Small intestine (tissue), 7 donors: ENCODE measurements around the gene CDH13. TPM values are rescaled to one million over a fixed set of nuclear protein-coding genes. Genes with fewer than 3 reads are reported as not detected.

Experiments used
- DNase-seq, 2 donors: peaks; one replicate each; pipeline versions ENCODE4 v3.0.0 to v3.0.0-alpha.2; 2013
- FAIRE-seq: peaks from 2 replicates; lab custom pipeline; 2012; peaks lifted over from hg19 to GRCh38; lab: Jason Lieb, UNC
- H3K27ac ChIP-seq, 3 donors: one replicate each; pipeline ENCODE4 v1.5.1; 2013; ENCODE audit warnings: low read length in 2 of 3, mild to moderate bottlenecking in 2 of 3, control low read depth in 1 of 3, inconsistent platforms in 1 of 3, low read depth in 1 of 3, moderate library complexity in 1 of 3
- H3K27me3 ChIP-seq, 3 donors: one replicate each; pipeline ENCODE4 v1.6.1; 2013; ENCODE audit warnings: low read length in 3 of 3, inconsistent platforms in 1 of 3; ENCODE audit not compliant: control insufficient read depth in 3 of 3, insufficient read depth in 3 of 3
- H3K36me3 ChIP-seq, 3 donors: one replicate each; pipeline ENCODE4 v1.6.1; 2013; ENCODE audit warnings: low read length in 3 of 3, inconsistent platforms in 1 of 3, low read depth in 1 of 3, mild to moderate bottlenecking in 1 of 3, moderate library complexity in 1 of 3; ENCODE audit not compliant: control insufficient read depth in 3 of 3, insufficient read depth in 2 of 3
- H3K4me1 ChIP-seq, 3 donors: one replicate each; pipeline ENCODE4 v1.6.1; 2013; ENCODE audit warnings: low read length in 2 of 3, inconsistent platforms in 1 of 3, low read depth in 1 of 3, mild to moderate bottlenecking in 1 of 3, moderate library complexity in 1 of 3; ENCODE audit not compliant: control insufficient read depth in 3 of 3, insufficient read depth in 2 of 3
- H3K4me3 ChIP-seq, 3 donors: one replicate each; pipeline ENCODE4 v1.5.1; 2013; ENCODE audit warnings: low read length in 3 of 3, control low read depth in 1 of 3, inconsistent platforms in 1 of 3, low read depth in 1 of 3, mild to moderate bottlenecking in 1 of 3, moderate library complexity in 1 of 3
- H3K9me3 ChIP-seq, 2 donors: one replicate each; pipeline ENCODE4 v1.6.1; 2013; ENCODE audit warnings: low read depth in 1 of 2, low read length in 1 of 2; ENCODE audit not compliant: control insufficient read depth in 2 of 2, insufficient read depth in 1 of 2
- WGBS, 3 donors: extraction: QIAGEN DNeasy Blood & Tissue Kit; methylation state at CpG; one replicate each; pipeline ENCODE4 v1.1.7; 2013; 5-methylcytosine and 5-hydroxymethylcytosine counted together
- polyA plus RNA-seq, 4 donors: library from polyadenylated mRNA; stranded (reverse) in 3 of 4; unstranded in 1 of 4; fragments of 200-250 nt in 3 of 4; fragments of 120-200 nt in 1 of 4; gene quantifications; one replicate each; pipeline versions ENCODE4 v1.2.1 to v1.2.3, GENCODE V29; 2013
- donor health status: healthy with polysubstance abuse.
- donor health status: control.
- donor health status: control.
- donor health status: Bipolar disorder and iron deficiency.
- donor health status: healthy.

CDH13 gene
- polyA plus RNA-seq, 4 donors: 0.27 to 15.0 (median 2.9) TPM; not detected in 1

- Histone ChIP-seq H3K4me3 (no peak overlapping the region), H3K27ac (no peak overlapping the region), H3K36me3 (no peaks in the 10 kb centered on the region), H3K27me3 (peaks cover 0 to 2% (median 0%) of the 10 kb centered on the region in 3 donors), H3K4me1 (no peaks in the 10 kb centered on the region), H3K9me3 (peaks cover 0 to 3% of the 10 kb centered on the region in 2 donors)
- no peak for FAIRE-seq
- no peak for DNase-seq
- WGBS, 3 donors: 78 to 87% (median 78%) methylated on average over 4 of the region's 4 CpGs
Measured at GRCh38 chr16:83660282-83660681, 1033.5 kb downstream of the CDH13 start.

- FAIRE-seq (no peak), DNase-seq (no peak)
- Histone ChIP-seq H3K4me1 (no peaks in the 10 kb centered on the region), H3K4me3 (no peak overlapping the region), H3K9me3 (peaks cover 0 to 3% of the 10 kb centered on the region in 2 donors), H3K27me3 (peaks cover 0 to 2% (median 0%) of the 10 kb centered on the region in 3 donors), H3K27ac (no peak overlapping the region), H3K36me3 (no peaks in the 10 kb centered on the region)
Measured at GRCh38 chr16:83661656-83662055, 1034.9 kb downstream of the CDH13 start.

GRCh38 chr16:83666449-83666848 is 1039.7 kb downstream of the CDH13 start:
- Histone ChIP-seq H3K27ac (no peak overlapping the region), H3K4me1 (peaks cover 0 to 6% (median 4%) of the 10 kb centered on the region in 3 donors), H3K4me3 (no peak overlapping the region), H3K9me3 (peaks cover 0 to 6% of the 10 kb centered on the region in 2 donors), H3K36me3 (no peaks in the 10 kb centered on the region), H3K27me3 (peaks cover 0 to 2% (median 0%) of the 10 kb centered on the region in 3 donors)
- FAIRE-seq: no peak
- WGBS, 3 donors: 14 to 63% (median 27%) methylated on average over 2 of the region's 2 CpGs
- DNase-seq: peak in 1 of 2 donors; percentile 95

- Histone ChIP-seq H3K27me3 (no peaks in the 10 kb centered on the region), H3K36me3 (no peaks in the 10 kb centered on the region), H3K4me3 (no peak overlapping the region), H3K27ac (no peak overlapping the region), H3K4me1 (peaks cover 0 to 6% (median 4%) of the 10 kb centered on the region in 3 donors), H3K9me3 (peaks cover 0 to 3% of the 10 kb centered on the region in 2 donors)
- DNase-seq (peak in 1 of 2 donors; percentile 85), FAIRE-seq (peak; percentile 5)
- 17 to 62% (median 44%) methylated on average over 5 of the region's 5 CpGs for WGBS, 3 donors
Measured at GRCh38 chr16:83669456-83669855, 1042.7 kb downstream of the CDH13 start.

GRCh38 chr16:83674931-83675535 is 1048.3 kb downstream of the CDH13 start:
- WGBS, 3 donors: 27 to 71% (median 46%) methylated on average over 5 of the region's 5 CpGs
- Histone ChIP-seq H3K4me3 (no peak overlapping the region), H3K4me1 (no peaks in the 10 kb centered on the region), H3K9me3 (peaks cover 0 to 3% of the 10 kb centered on the region in 2 donors), H3K27me3 (no peaks in the 10 kb centered on the region), H3K36me3 (no peaks in the 10 kb centered on the region), H3K27ac (no peak overlapping the region)
- no peak for DNase-seq
- no peak for FAIRE-seq

- DNase-seq: no peak
- Histone ChIP-seq H3K27ac (no peak overlapping the region), H3K36me3 (no peaks in the 10 kb centered on the region), H3K27me3 (no peaks in the 10 kb centered on the region), H3K4me3 (no peak overlapping the region), H3K9me3 (no peaks in the 10 kb centered on the region), H3K4me1 (no peaks in the 10 kb centered on the region)
- no peak for FAIRE-seq
- 70 to 94% (median 80%) methylated on average over 6 of the region's 6 CpGs for WGBS, 3 donors
Measured at GRCh38 chr16:83676086-83676485, 1049.3 kb downstream of the CDH13 start.

GRCh38 chr16:83680980-83681379 is 1054.2 kb downstream of the CDH13 start:
- H3K4me1 ChIP-seq: no peaks in the 10 kb centered on the region
- no peak for FAIRE-seq
- no peaks in the 10 kb centered on the region for H3K9me3 ChIP-seq
- no peak overlapping the region for H3K27ac ChIP-seq
- no peaks in the 10 kb centered on the region for H3K27me3 ChIP-seq
- no peaks in the 10 kb centered on the region for H3K36me3 ChIP-seq
- no peak for DNase-seq
- WGBS, 3 donors: 78 to 95% (median 81%) methylated on average over 4 of the region's 4 CpGs
- H3K4me3 ChIP-seq: no peak overlapping the region

GRCh38 chr16:83681381-83681956 is 1054.7 kb downstream of the CDH13 start:
- no peaks in the 10 kb centered on the region for H3K27me3 ChIP-seq
- H3K9me3 ChIP-seq: no peaks in the 10 kb centered on the region
- DNase-seq (no peak), FAIRE-seq (no peak)
- no peak overlapping the region for H3K27ac ChIP-seq
- WGBS, 3 donors: 73 to 82% (median 78%) methylated on average over 9 of the region's 9 CpGs
- H3K4me3 ChIP-seq: no peak overlapping the region
- no peaks in the 10 kb centered on the region for H3K4me1 ChIP-seq
- no peaks in the 10 kb centered on the region for H3K36me3 ChIP-seq
